IPS DF 19.7 (cell line): Measurements from ENCODE around the gene CIC.
"Not testable (repeated sequence)": the region's sequence is repeated elsewhere in the genome, so short reads cannot be mapped to it uniquely, and the experiment has no call there.

Experiments used
- DNase-seq: peaks from one replicate; pipeline ENCODE4 v3.0.0-alpha.2; 2013; ENCODE audit warnings: low read depth, low spot score

The CIC gene

GRCh38 chr19:42313096-42313839 lies 44.2 kb downstream of the CIC start, which contains the start of gene TMEM145:
TMEM145 (plus strand) TSS chr19:42313309; CDS start chr19:42313377, 68 bp downstream.
- DNase-seq, result no peak

DNA sequence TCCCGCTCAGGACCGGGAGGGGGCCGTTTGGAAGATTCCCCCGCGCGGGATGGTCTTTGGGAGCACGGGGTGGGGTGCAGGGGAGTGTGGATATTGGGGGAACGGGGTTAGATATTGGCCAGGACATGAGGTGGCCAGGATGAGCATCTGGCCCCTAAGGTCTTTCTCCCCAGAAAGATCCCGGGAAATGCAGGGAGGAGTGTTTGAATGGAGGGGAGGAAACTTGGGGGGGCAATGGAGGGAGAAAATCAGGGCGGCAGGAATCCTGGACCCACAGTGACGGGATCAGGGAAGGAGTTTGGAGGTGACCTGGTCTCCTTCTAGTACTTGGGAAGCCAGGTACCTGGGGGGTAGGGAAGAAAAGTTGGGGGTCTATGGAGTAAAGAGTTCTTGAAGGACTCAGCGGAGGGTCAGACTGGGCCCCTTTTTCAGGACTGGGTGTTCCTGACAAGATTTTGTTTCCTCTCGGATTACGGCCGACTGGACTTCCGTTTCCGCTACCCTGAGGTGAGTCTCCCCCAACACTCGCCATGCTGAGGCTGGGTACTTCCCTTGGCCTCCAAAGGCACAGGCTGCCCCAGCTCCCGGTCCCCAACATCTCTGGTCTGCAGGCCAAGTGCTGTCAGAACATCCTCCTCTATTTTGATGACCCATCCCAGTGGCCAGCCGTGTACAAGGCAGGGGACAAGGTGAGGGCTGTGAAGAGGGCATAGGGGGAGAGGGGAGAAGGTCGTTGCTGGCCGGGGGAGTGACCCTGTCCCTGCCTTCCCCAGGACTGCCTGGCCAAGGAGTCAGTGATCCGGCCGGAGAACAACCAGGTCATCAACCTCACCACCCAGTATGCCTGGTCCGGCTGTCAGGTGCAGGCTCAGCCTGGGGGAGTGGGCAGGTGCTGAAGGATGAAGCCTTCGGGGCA lies 45.0 kb downstream of the CIC start:
- DNase-seq, result no peak

DNA sequence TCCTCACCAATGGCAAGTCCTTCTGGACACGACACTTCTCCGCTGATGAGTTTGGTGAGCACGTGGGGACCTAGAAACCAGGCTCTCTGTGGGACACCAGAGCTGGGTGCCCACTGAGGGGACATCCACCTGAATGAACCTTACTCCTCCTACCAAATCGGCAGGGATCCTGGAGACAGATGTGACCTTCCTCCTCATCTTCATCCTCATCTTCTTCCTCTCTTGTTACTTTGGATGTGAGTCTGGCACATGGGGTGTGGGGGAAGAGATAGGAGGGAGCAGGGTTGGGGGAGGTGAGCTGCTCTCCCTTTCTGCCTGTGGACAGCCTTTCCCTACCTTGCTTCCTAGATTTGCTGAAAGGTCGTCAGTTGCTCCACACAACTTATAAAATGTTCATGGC lies 46.0 kb downstream of the CIC start:
- DNase-seq, result no peak

GRCh38 chr19:42316223-42317211 lies 47.5 kb downstream of the CIC start:
- no peak for DNase-seq

DNA sequence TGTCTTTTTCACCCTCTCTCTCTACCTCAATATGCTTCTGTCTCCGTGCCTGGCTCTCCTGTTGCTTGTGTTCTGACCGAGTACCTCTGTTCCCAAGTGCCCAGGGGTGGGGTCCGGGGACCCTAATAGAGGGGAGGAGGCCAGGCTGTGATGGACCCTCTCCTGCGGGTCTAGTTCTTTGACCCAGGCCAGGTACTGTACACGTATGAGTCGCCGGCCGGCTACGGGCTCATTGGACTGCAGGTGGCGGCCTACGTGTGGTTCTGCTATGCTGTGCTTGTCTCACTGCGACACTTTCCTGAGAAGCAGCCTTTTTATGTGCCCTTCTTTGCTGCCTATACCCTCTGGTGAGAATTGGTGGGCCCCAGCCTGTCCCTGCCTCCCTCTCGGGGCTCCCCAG lies 48.5 kb downstream of the CIC start:
- no peak for DNase-seq

DNA sequence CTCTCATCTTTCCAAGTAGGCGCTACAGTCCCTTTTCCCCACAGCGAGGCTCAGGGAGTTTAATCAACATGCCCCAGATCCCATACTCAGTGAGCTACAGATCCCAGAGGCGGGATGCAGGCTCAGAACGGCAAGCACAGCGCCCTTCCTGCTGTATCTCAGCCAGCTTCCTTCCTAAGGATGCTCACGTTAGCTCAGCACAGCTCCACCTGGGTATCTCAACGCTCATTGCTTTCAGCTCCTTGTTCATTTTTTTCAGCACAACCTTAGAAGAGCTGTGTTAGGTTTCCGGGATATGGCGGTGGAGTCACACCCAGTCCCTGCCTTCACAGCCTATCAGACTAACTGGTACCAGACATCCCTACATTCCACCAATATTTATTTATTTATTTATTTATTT lies 53.3 kb downstream of the CIC start:
- DNase-seq, result no peak

DNA sequence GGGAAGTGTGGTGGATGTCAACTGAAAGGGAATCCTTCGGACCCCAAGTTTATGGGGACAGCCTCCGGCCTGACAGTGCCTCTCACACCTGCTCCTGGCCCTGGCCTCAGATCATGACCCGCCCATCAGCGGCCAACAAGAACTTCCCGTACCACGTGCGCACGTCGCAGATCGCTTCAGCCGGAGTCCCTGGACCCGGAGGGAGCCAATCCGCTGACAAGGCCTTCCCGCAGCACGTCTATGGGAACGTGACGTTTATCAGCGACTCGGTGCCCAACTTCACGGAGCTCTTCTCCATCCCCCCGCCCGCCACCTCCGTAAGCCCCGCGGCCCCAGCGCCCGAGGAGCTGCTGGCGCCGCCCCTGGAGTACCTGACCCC lies 54.4 kb downstream of the CIC start:
- no peak for DNase-seq

DNA sequence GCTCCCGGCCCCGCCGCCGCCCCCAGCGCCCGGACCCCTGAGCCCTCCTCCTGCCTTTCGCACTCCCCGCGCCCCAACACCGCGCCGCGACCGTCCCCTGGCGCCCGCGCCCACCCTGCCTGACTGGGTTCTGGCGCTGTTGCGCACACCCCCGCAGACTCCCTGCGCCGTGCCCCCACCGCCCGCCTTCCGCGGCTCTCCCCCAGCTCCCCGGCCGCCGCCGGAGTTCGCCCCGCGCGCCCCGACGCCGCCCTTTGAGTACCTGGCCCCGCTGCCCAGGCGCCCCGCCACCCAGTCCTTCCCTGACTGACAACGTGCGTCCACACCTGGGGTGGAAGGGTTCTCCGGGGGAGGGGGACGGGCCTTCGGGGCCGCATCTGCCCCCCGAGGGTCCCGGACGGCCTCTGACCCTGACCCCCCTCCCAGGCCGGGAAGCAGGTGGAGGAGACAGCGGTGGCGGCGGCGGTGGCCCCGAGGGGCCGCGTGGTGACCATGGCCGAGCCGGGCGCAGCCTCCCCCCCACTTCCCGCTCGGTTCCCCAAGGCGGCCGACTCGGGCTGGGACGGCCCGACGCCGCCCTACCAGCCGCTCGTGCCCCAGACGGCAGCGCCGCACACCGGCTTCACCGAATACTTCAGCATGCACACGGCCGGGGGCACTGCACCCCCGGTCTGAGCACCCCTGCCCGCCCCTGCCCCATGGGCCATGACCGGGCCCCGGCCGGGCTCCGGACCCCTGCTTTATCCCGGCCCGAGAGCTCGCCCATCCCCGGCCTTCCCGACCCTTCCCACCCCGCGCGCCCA lies 55.0 kb downstream of the CIC start:
- no peak for DNase-seq

DNA sequence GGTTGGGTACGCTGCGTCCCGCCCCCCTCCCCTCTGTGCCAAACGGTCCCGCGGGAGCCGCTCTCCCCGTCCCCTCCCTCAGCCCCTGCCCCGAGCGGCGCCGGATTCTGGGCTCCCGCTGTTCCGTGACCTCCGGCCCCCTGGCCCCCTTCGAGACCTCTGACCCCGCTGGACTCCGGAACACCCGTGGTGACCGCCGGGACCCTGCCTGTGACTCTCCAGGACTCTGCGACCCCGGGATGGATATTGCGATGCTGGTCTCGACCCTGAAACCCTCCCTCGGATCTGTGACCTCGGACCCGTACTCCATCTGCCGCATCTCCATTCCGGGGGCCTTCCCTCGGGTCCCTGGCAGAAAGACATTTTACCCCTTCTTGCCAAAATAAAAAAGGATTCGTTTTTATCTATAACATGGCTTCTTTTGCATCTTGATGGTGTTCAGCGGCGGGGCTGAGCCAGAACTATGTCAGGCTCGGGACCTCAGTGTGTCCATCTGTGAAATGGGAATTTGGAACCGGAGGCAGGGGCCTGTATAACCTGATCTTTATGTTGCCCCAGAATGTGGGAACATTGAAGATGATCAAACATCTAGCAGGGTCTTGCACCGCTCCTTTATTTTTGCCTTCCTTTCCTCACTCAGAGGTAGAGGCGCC lies 55.7 kb downstream of the CIC start:
- no peak for DNase-seq

- peak; percentile 99 for DNase-seq
Measured at GRCh38 chr19:42325308-42325895, 56.4 kb downstream of the CIC start, which contains the start of gene MEGF8. MEGF8 (plus strand) TSS chr19:42325635; CDS start chr19:42326244, 609 bp downstream.

- DNase-seq, result no peak
Measured at GRCh38 chr19:42325896-42326771, 57.1 kb downstream of the CIC start.

GRCh38 chr19:42326969-42327368 lies 57.9 kb downstream of the CIC start:
- DNase-seq, result no peak

DNA sequence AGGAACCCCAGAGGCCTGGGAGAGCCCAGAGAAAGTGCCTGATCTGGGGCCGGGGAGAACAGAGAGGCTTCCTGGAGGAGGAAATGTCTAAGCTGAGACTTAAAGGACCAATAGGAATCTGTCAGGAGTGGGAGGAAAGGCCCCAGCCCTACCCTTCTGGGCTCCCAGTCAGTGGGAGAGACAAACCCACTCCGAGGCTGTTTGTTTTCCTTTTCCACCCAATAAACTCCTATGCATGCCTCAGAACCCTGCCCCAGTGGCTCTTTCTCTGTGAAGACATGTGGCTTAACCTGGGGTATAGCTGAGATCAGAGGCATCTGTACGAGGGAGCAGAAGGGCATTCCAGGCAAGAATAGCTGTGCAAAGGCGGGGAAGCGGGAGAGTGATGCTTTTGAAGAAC lies 58.3 kb downstream of the CIC start:
- DNase-seq, result no peak

DNA sequence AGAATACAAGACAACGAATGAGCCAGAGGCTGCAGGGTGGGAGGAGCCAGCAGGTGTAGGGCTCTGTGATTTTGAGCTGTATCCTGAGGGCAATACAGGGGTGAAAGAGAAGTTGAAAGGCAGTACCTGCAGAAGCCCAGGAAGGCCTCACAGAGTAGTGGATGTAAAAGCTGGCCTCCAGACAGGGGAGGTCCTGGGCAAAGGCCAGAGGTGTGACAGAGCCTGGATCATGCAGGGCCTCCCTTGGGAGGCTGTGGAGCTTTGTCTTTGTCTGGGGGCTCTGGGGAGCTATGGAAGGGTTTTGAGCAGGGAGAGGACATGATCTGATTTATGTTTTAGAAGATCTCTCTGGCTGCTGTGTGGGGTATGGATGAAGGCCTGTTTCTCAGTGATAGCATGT lies 59.1 kb downstream of the CIC start:
- DNase-seq, result no peak

DNA sequence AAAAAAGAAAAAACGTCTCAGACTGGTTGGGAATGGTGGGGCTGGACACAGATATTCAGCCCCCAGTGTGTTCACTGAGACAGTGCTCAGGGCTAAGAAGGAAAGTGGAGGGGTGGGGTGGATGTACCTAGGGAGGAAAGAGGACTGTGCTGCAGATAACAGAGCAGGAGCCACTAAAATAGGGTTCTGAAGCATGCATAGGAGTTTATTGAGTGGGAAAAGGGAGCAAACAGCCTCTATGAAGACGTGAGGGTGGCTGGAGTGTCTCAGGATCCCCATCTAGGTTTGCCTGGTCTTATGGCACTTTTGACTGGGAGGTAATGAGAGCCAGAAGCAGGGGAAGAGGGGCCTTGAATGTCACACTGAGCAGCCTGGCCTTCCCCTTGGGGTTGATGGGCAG lies 59.8 kb downstream of the CIC start:
- no peak for DNase-seq

GRCh38 chr19:42330241-42330711 lies 61.2 kb downstream of the CIC start:
- no peak for DNase-seq

- DNase-seq, result not testable (repeated sequence)
Measured at GRCh38 chr19:42331333-42331732, 62.3 kb downstream of the CIC start.

- no peak for DNase-seq
Measured at GRCh38 chr19:42332059-42332458, 63.0 kb downstream of the CIC start.

DNA sequence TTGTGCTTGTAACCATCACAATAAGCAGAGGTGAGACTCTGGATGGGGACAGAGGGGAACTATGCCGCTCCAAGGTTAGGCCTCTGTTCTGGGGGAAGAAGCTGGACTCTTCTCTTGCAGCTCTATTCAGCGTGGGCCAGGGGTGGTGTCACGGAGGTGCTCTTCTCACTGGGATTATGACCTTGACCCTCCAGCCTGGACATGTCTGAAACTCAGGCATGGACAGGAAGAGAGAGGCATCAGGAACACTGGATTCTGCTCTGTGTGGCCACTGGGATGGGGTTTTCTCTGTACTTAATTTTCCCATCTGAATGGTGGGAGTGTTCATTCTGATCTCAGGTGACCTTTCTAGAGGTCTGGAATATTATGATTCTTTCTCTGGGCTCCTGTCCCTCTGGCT lies 64.0 kb downstream of the CIC start:
- DNase-seq, result no peak
